ENCODE data around the gene SPG21.

- no peak for TF ChIP-seq CTCF (conservative IDR thresholded peaks at IDR 0.05; ENCODE audit: low read depth, low read length)
- no peak for TF ChIP-seq EZH2 (IDR thresholded peaks at IDR 0.05; ENCODE audit: borderline replicate concordance, low read depth, low read length, poor library complexity, severe bottlenecking)
Observed at GRCh38 chr15:64991536-64992135, 1.9 kb upstream of the SPG21 start.
